PC-3 (cell line): ENCODE measurements around the gene TCHP. TPM values are rescaled to one million over a fixed set of nuclear protein-coding genes. Genes with fewer than 3 reads are reported as not detected.

Experiments
- ATAC-seq: fragments of 200-7000 bp; cut with Tn5 transposase; 2 replicates; pipeline ENCODE4 v1.9.1; 2020; ENCODE audit warnings: mild to moderate bottlenecking, moderate library complexity
- BruUV-seq: library from RNA; stranded (reverse); fragments of 400-500 nt; replicated peaks from 2 replicates; lab custom pipeline; 2021; lab: Mats Ljungman, UMichigan
- CTCF ChIA-PET: fragments of 300-600 bp; sonication (Branson Sonifier 250); formaldehyde crosslinking; loops from one replicate; lab custom pipeline; 2022; ENCODE audit warnings: antibody characterized with exemption; lab: Charles Lee
- POLR2A ChIA-PET: fragments of 300-600 bp; sonication (Branson Sonifier 250); formaldehyde crosslinking; loops from one replicate; lab custom pipeline; 2022; ENCODE audit warnings: antibody characterized with exemption; ENCODE audit not compliant: unreplicated experiment; lab: Charles Lee
- DNase-seq: peaks from one replicate; pipeline ENCODE4 v3.0.0-alpha.2; 2015
- H2AFZ ChIP-seq: fragments of 300-600 bp; sonication (generic); 2 replicates; pipeline ENCODE4 v1.6.0; 2016; ENCODE audit warnings: antibody characterized with exemption, low read length
- H3F3A ChIP-seq: fragments of 300-600 bp; sonication (generic); one replicate; pipeline ENCODE4 v1.6.0; 2017; ENCODE audit warnings: antibody characterized with exemption, low read length, control low read depth, mild to moderate bottlenecking; ENCODE audit not compliant: unreplicated experiment
- H3K27ac ChIP-seq: fragments of 300-600 bp; sonication (generic); 2 replicates; pipeline ENCODE4 v1.5.1; 2016; ENCODE audit warnings: mild to moderate bottlenecking, low read length
- H3K27me3 ChIP-seq: fragments of 300-600 bp; sonication (generic); 2 replicates; pipeline ENCODE4 v1.6.1; 2016; ENCODE audit warnings: low read length, mixed read lengths
- H3K36me3 ChIP-seq: fragments of 300-600 bp; sonication (generic); 2 replicates; pipeline ENCODE4 v1.6.1; 2016; ENCODE audit warnings: low read depth, mixed run types, low read length, mixed read lengths
- H3K4me1 ChIP-seq: fragments of 300-600 bp; sonication (generic); 2 replicates; pipeline ENCODE4 v1.5.1; 2016; ENCODE audit warnings: low read length; ENCODE audit not compliant: insufficient read depth
- H3K4me2 ChIP-seq: fragments of 300-600 bp; sonication (generic); 2 replicates; pipeline ENCODE4 v1.6.0; 2016; ENCODE audit warnings: low read length
- H3K4me3 ChIP-seq: fragments of 300-600 bp; sonication (generic); 2 replicates; pipeline ENCODE4 v1.5.1; 2016; ENCODE audit warnings: mild to moderate bottlenecking, low read length, mixed read lengths
- H3K79me2 ChIP-seq: fragments of 300-600 bp; sonication (generic); 2 replicates; pipeline ENCODE4 v1.6.1; 2017; ENCODE audit warnings: low read length, mixed read lengths
- H3K9ac ChIP-seq: fragments of 300-600 bp; sonication (generic); 2 replicates; pipeline ENCODE4 v1.6.0; 2016; ENCODE audit warnings: mild to moderate bottlenecking, low read length
- H3K9me2 ChIP-seq: fragments of 300-600 bp; sonication (generic); replicated peaks from 2 replicates; pipeline ENCODE4 v1.6.1; 2016; ENCODE audit warnings: mixed run types, low read length, mixed read lengths
- H3K9me3 ChIP-seq: fragments of 300-600 bp; sonication (generic); 2 replicates; pipeline ENCODE4 v1.6.1; 2016; ENCODE audit warnings: low read length, mixed read lengths
- H4K20me1 ChIP-seq: fragments of 300-600 bp; sonication (generic); 2 replicates; pipeline ENCODE4 v1.6.1; 2016; ENCODE audit warnings: low read length, mixed read lengths
- CTCF ChIP-seq: fragments of 300-600 bp; sonication (generic); conservative IDR thresholded peaks from 2 replicates; pipeline ENCODE4 v1.5.1; 2017; ENCODE audit warnings: antibody characterized with exemption, low read depth, mild to moderate bottlenecking, low read length
- EZH2 ChIP-seq: fragments of 300-600 bp; sonication (generic); IDR thresholded peaks from one replicate; pipeline ENCODE4 v1.6.1; 2017; ENCODE audit warnings: antibody characterized with exemption, mild to moderate bottlenecking, low read length; ENCODE audit not compliant: unreplicated experiment
- EZH2phosphoT487 ChIP-seq: fragments of 300-600 bp; sonication (generic); IDR thresholded peaks from 2 replicates; pipeline ENCODE4 v1.6.1; 2018; ENCODE audit warnings: mild to moderate bottlenecking, antibody characterized with exemption, low read length, borderline replicate concordance
- intact Hi-C: fragments of 100-400 bp; cut with micrococcal nuclease; formaldehyde crosslinking; loops from 2 replicates; pipeline ENCODE4 v1.9.0; 2023
- total RNA-seq: library from RNA; depleted of rRNA; stranded (reverse); fragments of >200 nt; gene quantifications from 2 replicates; pipeline ENCODE4 v1.2.3, GENCODE V29; 2014

TCHP gene
- total RNA-seq, 1 experiment from 2014 or later = 21.6 TPM

- H3K27ac ChIP-seq = no peak overlapping the region
- H3K4me2 ChIP-seq = no peak overlapping the region
- DNase-seq (no peak), ATAC-seq (no peak)
- peaks cover 5% of the 10 kb centered on the region for H3K4me1 ChIP-seq
- H3F3A ChIP-seq = no peaks in the 10 kb centered on the region
- peaks cover 24% of the 10 kb centered on the region for H3K79me2 ChIP-seq
- no peak overlapping the region for H3K9ac ChIP-seq
- no peaks in the 10 kb centered on the region for H3K27me3 ChIP-seq
- no peaks in the 10 kb centered on the region for H3K9me2 ChIP-seq
- H3K4me3 ChIP-seq = no peak overlapping the region
- no peaks in the 10 kb centered on the region for H3K9me3 ChIP-seq
- POLR2A ChIA-PET = no interaction called here
- TF ChIP-seq EZH2 (no peak), CTCF (no peak), EZH2phosphoT487 (no peak)
- H4K20me1 ChIP-seq = no peaks in the 10 kb centered on the region
- intact Hi-C loops = no loop called here
- H3K36me3 ChIP-seq = peaks cover 65% of the 10 kb centered on the region
- no TSS peak for BruUV-seq
- CTCF ChIA-PET = no interaction called here
- H2AFZ ChIP-seq = no peak overlapping the region
These were observed 5.2 kb downstream of the TCHP start for GRCh38 chr12:109905301-109905700.

GRCh38 chr12:109910254-109910968, 10.3 kb downstream of the TCHP start:
- Histone ChIP-seq H3K27ac (no peak overlapping the region), H3K9ac (no peak overlapping the region), H3K4me3 (no peak overlapping the region), H3K27me3 (no peaks in the 10 kb centered on the region), H3K4me1 (no peaks in the 10 kb centered on the region), H3F3A (no peaks in the 10 kb centered on the region), H3K79me2 (no peaks in the 10 kb centered on the region), H4K20me1 (no peaks in the 10 kb centered on the region), H3K9me2 (no peaks in the 10 kb centered on the region), H3K36me3 (peaks cover 76% of the 10 kb centered on the region; the same call in 1 of the 2 replicates), H3K4me2 (no peak overlapping the region), H2AFZ (no peak overlapping the region), H3K9me3 (no peaks in the 10 kb centered on the region)
- no TSS peak for BruUV-seq
- TF ChIP-seq EZH2 (no peak), EZH2phosphoT487 (no peak), CTCF (no peak)
- intact Hi-C loops = no loop called here
- ChIA-PET POLR2A (no interaction called here), CTCF (no interaction called here)
- DNase-seq (no peak), ATAC-seq (no peak)

- CTCF ChIA-PET = interaction anchor here (0.6 kb wide), 2 partner anchors 26 to 58 kb away, joined by 3 to 4 read pairs; no protein-coding TSS in a partner anchor
These were observed 10.9 kb downstream of the TCHP start for GRCh38 chr12:109910969-109911348.

More at GRCh38 chr12:109910969-109911348, 10.9 kb downstream of the TCHP start:
- peak; percentile 82 for ATAC-seq
- H3K4me2 ChIP-seq = no peak overlapping the region
- no peaks in the 10 kb centered on the region for H3K4me1 ChIP-seq
- H4K20me1 ChIP-seq = no peaks in the 10 kb centered on the region
- H3K9me2 ChIP-seq = no peaks in the 10 kb centered on the region
- DNase-seq = peak; percentile 64
- H3K4me3 ChIP-seq = no peak overlapping the region
- H2AFZ ChIP-seq = no peak overlapping the region
- no peak for TF ChIP-seq EZH2
- TF ChIP-seq CTCF = peak; percentile 84
- no peak overlapping the region for H3K9ac ChIP-seq
- no peak overlapping the region for H3K27ac ChIP-seq
- no peaks in the 10 kb centered on the region for H3K79me2 ChIP-seq
- H3K27me3 ChIP-seq = no peaks in the 10 kb centered on the region
- POLR2A ChIA-PET = no interaction called here
- BruUV-seq = no TSS peak
- no peaks in the 10 kb centered on the region for H3K9me3 ChIP-seq
- peaks cover 79% of the 10 kb centered on the region; the same call in 1 of the 2 replicates for H3K36me3 ChIP-seq
- H3F3A ChIP-seq = no peaks in the 10 kb centered on the region
- intact Hi-C loops = no loop called here
